ENCODE data around the gene SORBS2.
A peak's percentile ranks its signal among the peaks of the same experiment; 100 is the strongest.

SORBS2 gene

GRCh38 chr4:185644408-185644807 is 167.6 kb downstream of the SORBS2 start:
- no peak for DNase-seq (ENCODE audit: low read depth in 2 of 2, low spot score in 1 of 2)

- DNase-seq (ENCODE audit: low read depth in 2 of 2, low spot score in 1 of 2), result no peak
Measured at GRCh38 chr4:185642907-185643306, 169.1 kb downstream of the SORBS2 start.

GRCh38 chr4:185640811-185641675 is 171.0 kb downstream of the SORBS2 start:
- DNase-seq (ENCODE audit: low read depth in 2 of 2, low spot score in 1 of 2), result no peak

- DNase-seq (ENCODE audit: low read depth in 2 of 2, low spot score in 1 of 2), result no peak
Measured at GRCh38 chr4:185638548-185639301, 173.3 kb downstream of the SORBS2 start.

- no peak for DNase-seq (ENCODE audit: low read depth in 2 of 2, low spot score in 1 of 2)
Measured at GRCh38 chr4:185638093-185638492, 173.9 kb downstream of the SORBS2 start.

- no peak for DNase-seq (ENCODE audit: low read depth in 2 of 2, low spot score in 1 of 2)
Measured at GRCh38 chr4:185637163-185637875, 174.7 kb downstream of the SORBS2 start.

GRCh38 chr4:185634066-185634652 is 177.8 kb downstream of the SORBS2 start:
- no peak for DNase-seq (ENCODE audit: low read depth in 2 of 2, low spot score in 1 of 2)

GRCh38 chr4:185626798-185627197 is 185.2 kb downstream of the SORBS2 start:
- no peak for DNase-seq (ENCODE audit: low read depth in 2 of 2, low spot score in 1 of 2)

- DNase-seq (ENCODE audit: low read depth in 2 of 2, low spot score in 1 of 2), result no peak
Measured at GRCh38 chr4:185625503-185625902, 186.5 kb downstream of the SORBS2 start.

GRCh38 chr4:185624259-185624589 is 187.8 kb downstream of the SORBS2 start:
- no peak for DNase-seq (ENCODE audit: low read depth in 2 of 2, low spot score in 1 of 2)

- no peak for DNase-seq (ENCODE audit: low read depth in 2 of 2, low spot score in 1 of 2)
Measured at GRCh38 chr4:185623444-185624258, 188.3 kb downstream of the SORBS2 start.

GRCh38 chr4:185608185-185608584 is 203.8 kb downstream of the SORBS2 start:
- DNase-seq (ENCODE audit: low read depth in 2 of 2, low spot score in 1 of 2), result no peak

GRCh38 chr4:185602397-185602796 is 209.6 kb downstream of the SORBS2 start:
- DNase-seq (ENCODE audit: low read depth in 2 of 2, low spot score in 1 of 2), result no peak

- no peak for DNase-seq (ENCODE audit: low read depth in 2 of 2, low spot score in 1 of 2)
Measured at GRCh38 chr4:185600801-185601434, 211.1 kb downstream of the SORBS2 start.

- no peak for DNase-seq (ENCODE audit: low read depth in 2 of 2, low spot score in 1 of 2)
Measured at GRCh38 chr4:185599553-185600243, 212.3 kb downstream of the SORBS2 start.

- DNase-seq (ENCODE audit: low read depth in 2 of 2, low spot score in 1 of 2), result no peak
Measured at GRCh38 chr4:185598846-185599552, 213.0 kb downstream of the SORBS2 start.

- peak; percentile 32 to 50 for DNase-seq (ENCODE audit: low read depth in 2 of 2, low spot score in 1 of 2)
Measured at GRCh38 chr4:185597532-185598188, 214.3 kb downstream of the SORBS2 start.

GRCh38 chr4:185592845-185593488 is 219.0 kb downstream of the SORBS2 start:
- no peak for DNase-seq (ENCODE audit: low read depth in 2 of 2, low spot score in 1 of 2)
